Right forelimb (tissue), 1 donor: ENCODE results near the gene PPP6R3.
"Not testable (repeated sequence)": the region's sequence is repeated elsewhere in the genome, so short reads cannot be mapped to it uniquely, and the experiment has no call there.

Source experiments
- DNase-seq: peaks from one replicate; pipeline ENCODE4 v3.0.0-alpha.2; 2018

The PPP6R3 gene

GRCh38 chr11:68460741-68461574, at the start of gene PPP6R3:
Gene PPP6R3 (plus strand): TSS chr11:68460752. CDS start chr11:68537665, 76,913 bp downstream.
- no peak for DNase-seq

- DNase-seq = no peak
Observed at GRCh38 chr11:68411501-68411991, 49.0 kb upstream of the PPP6R3 start.

GRCh38 chr11:68412593-68413475, 47.7 kb upstream of the PPP6R3 start:
- no peak for DNase-seq

- no peak for DNase-seq
Observed at GRCh38 chr11:68413591-68413999, 47.0 kb upstream of the PPP6R3 start.

GRCh38 chr11:68414496-68415221, 45.9 kb upstream of the PPP6R3 start:
- no peak for DNase-seq

GRCh38 chr11:68416070-68416578, 44.4 kb upstream of the PPP6R3 start:
- DNase-seq = no peak

- DNase-seq = no peak
Observed at GRCh38 chr11:68418648-68419047, 41.9 kb upstream of the PPP6R3 start.

GRCh38 chr11:68420171-68420570, 40.4 kb upstream of the PPP6R3 start:
- no peak for DNase-seq

- no peak for DNase-seq
Observed at GRCh38 chr11:68423481-68423880, 37.1 kb upstream of the PPP6R3 start.

- no peak for DNase-seq
Observed at GRCh38 chr11:68424101-68424632, 36.4 kb upstream of the PPP6R3 start.

- DNase-seq = no peak
Observed at GRCh38 chr11:68424981-68425865, 35.3 kb upstream of the PPP6R3 start.

- no peak for DNase-seq
Observed at GRCh38 chr11:68425866-68426380, 34.6 kb upstream of the PPP6R3 start.

GRCh38 chr11:68429661-68430060, 30.9 kb upstream of the PPP6R3 start:
- DNase-seq = no peak

GRCh38 chr11:68430384-68430783, 30.2 kb upstream of the PPP6R3 start:
- DNase-seq = no peak

GRCh38 chr11:68430801-68431200, 29.8 kb upstream of the PPP6R3 start:
- DNase-seq = no peak

- no peak for DNase-seq
Observed at GRCh38 chr11:68431984-68432645, 28.4 kb upstream of the PPP6R3 start.

GRCh38 chr11:68432874-68433273, 27.7 kb upstream of the PPP6R3 start:
- no peak for DNase-seq

GRCh38 chr11:68433541-68433940, 27.0 kb upstream of the PPP6R3 start:
- no peak for DNase-seq

- DNase-seq = not testable (repeated sequence)
Observed at GRCh38 chr11:68434159-68434558, 26.4 kb upstream of the PPP6R3 start.

GRCh38 chr11:68436162-68436888, 24.2 kb upstream of the PPP6R3 start:
- no peak for DNase-seq
